Putamen (tissue), 1 donor: Measurements from ENCODE around the gene DIRAS1.
A peak's percentile ranks its signal among the peaks of the same experiment; 100 is the strongest.
"Not testable (repeated sequence)": the region's sequence is repeated elsewhere in the genome, so short reads cannot be mapped to it uniquely, and the experiment has no call there.

ENCODE experiments used
- DNase-seq: peaks from one replicate; pipeline ENCODE4 v3.0.0-alpha.2; 2016; ENCODE audit warnings: low spot score

Gene DIRAS1

GRCh38 chr19:2676823-2677222, 44.3 kb downstream of the DIRAS1 start:
- DNase-seq: no peak

DNA sequence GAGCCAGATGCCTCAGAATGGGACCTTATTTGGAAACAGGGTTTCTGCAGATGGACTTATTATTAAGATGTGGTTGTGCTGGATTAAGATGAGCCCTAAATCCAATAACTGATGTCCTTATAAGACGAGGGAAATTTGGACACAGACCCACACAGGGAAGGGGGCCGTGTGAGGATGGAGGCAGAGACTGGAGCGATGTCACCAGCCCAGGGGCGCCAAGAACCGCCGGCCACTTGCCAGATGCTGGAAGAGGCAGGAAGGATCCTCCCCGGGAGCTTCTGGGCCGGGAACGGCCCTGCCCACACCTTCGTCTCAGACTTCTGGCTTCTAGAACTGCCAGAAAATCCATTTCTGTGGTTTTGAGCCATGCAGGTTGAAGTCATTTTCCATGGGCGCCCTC, 45.3 kb downstream of the DIRAS1 start:
- no peak for DNase-seq

- DNase-seq: no peak
Observed at GRCh38 chr19:2670217-2670616, 51.0 kb downstream of the DIRAS1 start.

DNA sequence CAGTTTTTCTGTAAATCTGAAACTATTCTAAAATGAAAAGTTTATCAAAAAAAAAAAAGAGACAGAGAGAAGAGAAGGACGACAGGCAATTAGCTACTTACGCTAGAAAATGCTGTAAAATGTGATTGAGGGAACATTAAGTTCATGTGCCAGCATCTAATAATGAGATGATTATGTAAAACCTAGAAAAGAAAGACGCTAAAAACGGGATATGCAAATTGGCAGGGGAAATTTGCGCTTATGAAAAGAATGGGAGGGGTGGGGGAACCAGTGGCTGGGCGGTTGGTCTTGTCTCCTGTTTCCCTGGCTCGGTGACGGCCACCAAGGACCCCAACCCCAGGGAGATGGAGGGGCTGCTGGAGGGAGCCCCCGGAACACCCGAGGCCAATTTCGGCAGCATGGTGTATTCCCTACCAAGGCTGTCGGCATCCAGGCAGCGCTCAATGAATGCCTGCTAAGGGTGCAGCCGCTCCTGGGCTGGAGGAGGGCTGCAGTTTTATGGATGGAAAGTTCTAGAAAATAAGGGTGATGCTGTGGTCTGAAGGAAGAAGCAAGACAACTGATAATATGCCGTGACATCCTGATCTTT, 52.9 kb downstream of the DIRAS1 start:
- peak; percentile 64 for DNase-seq

DNA sequence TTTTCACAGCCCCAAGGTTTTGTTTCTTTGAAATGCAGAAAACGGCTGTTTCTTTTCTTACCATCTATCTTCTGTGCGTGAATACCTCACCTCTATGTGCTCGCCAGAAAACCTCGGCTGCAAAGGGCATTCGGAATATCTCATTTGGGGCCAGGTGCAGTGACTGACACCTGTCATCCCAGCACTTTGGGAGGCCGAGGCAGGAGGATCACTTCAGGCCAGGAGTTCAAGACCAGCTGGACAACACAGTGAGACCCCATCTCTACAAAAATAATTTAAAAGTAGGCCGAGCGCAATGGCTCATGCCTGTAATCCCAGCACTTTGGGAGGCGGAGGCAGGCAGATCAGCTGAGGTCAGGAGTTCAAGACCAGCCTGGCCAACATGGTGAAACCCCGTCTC, 53.8 kb downstream of the DIRAS1 start:
- not testable (repeated sequence) for DNase-seq

GRCh38 chr19:2666344-2666994, 54.7 kb downstream of the DIRAS1 start:
- no peak for DNase-seq

GRCh38 chr19:2665103-2665502, 56.1 kb downstream of the DIRAS1 start:
- DNase-seq: no peak
